ENCODE data around the gene LAD1. TPM values are rescaled to one million over a fixed set of nuclear protein-coding genes. Genes with fewer than 3 reads are reported as not detected.

Gene LAD1
- total RNA-seq, 3 donors from 2014 or later = 13.1 to 18.0 TPM; not detected in 1

DNA sequence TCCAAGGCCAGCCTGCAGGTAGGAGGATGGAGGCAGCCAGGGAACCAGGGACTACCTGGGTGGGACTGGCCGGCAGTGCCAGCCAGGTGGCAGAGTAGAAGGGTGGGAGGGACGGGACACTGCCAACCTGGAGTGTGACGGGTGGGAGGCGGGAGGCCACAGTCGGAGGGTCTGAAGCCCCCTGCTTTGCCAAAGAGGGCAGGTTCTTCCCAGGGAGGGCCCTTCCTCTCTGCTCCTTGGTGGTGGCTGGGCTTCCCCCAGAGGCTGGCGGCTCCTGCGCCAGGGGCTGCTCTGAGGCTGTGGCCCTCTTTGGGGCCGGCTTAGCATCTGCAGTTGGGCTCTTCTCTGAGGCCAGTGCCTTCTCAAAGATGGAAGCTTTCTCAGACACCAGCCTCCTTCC lies 12.9 kb downstream of the LAD1 start:
- no peak for DNase-seq (ENCODE audit: low spot score in 2 of 2)
- TF ChIP-seq CTCF (IDR thresholded peaks at IDR 0.05) (no peak), POLR2AphosphoS5 (IDR thresholded peaks at IDR 0.05) (no peak), POLR2A (IDR thresholded peaks at IDR 0.05) (no peak)
- Histone ChIP-seq H3K4me1 (peaks cover 0 to 2% of the 10 kb centered on the region in 2 donors), H3K27ac (no peak overlapping the region), H3K27me3 (no peaks in the 10 kb centered on the region), H3K4me3 (no peak overlapping the region), H3K36me3 (no peaks in the 10 kb centered on the region), H3K9me3 (no peaks in the 10 kb centered on the region)
- intact Hi-C loops (cut with DNase I; ENCODE audit: low total_unique reads) = no loop called here

DNA sequence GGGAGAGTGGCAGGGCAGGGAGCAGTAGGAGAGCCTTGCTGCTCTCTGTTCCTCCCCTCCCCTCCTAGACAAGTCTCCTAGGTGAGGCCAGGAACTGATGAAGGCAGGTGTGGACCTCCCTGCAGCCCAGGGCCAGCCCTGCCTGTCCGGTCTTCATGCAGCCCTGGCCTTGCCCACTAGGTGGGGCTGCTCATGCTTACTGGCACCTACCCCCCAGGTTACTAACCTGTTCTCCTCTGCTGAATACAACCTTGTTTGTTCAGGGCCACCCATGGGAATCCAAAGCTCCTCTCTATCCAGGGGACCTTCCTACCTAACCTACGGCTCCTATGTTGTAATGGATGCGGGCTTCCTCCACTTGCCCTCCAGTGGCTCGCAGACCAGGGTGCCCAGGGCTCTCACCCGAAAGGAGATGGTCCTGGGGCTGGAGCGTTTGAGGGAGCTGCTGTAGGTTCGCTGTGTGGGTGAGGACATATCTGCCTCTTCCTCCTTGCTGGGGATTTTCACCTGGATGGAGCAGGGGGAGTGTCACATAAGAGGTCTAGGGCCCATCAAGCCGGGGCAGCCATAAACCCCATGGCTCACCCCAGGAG lies 13.7 kb downstream of the LAD1 start:
- no peaks in the 10 kb centered on the region for H3K36me3 ChIP-seq
- DNase-seq (ENCODE audit: low spot score in 2 of 2) = peak; percentile 68 to 76
- H3K27me3 ChIP-seq = no peaks in the 10 kb centered on the region
- H3K4me1 ChIP-seq = peaks cover 0 to 8% of the 10 kb centered on the region in 2 donors
- no peak for TF ChIP-seq POLR2AphosphoS5 (IDR thresholded peaks at IDR 0.05)
- peak; percentile 58 to 80 (median 62) for TF ChIP-seq CTCF (IDR thresholded peaks at IDR 0.05)
- H3K27ac ChIP-seq = no peak overlapping the region
- H3K9me3 ChIP-seq = no peaks in the 10 kb centered on the region
- no peak overlapping the region for H3K4me3 ChIP-seq
- intact Hi-C loops (cut with DNase I; ENCODE audit: low total_unique reads) = no loop called here

DNA sequence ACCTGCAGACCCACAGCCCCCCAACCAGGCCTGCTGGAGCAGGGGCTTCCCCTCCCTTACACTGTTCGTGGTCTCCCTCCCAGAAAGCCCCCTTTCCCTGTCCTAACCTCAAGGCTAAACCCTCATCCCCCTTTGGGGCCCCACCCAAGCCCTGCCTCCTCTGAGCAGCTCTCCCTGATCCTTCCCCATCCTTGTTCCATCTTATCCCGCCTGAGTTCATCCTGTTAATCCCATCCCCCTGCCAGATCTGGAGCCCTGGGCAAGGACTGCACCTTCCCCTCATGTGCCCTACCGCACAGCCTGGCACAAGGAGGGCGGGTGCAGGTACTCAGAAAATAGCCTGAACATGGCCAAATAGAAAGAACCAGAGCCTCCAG lies 14.7 kb downstream of the LAD1 start:
- H3K27me3 ChIP-seq = no peaks in the 10 kb centered on the region
- H3K36me3 ChIP-seq = no peaks in the 10 kb centered on the region
- peaks cover 0 to 8% of the 10 kb centered on the region in 2 donors for H3K4me1 ChIP-seq
- DNase-seq (ENCODE audit: low spot score in 2 of 2) = no peak
- no peaks in the 10 kb centered on the region for H3K9me3 ChIP-seq
- no peak for TF ChIP-seq POLR2A (IDR thresholded peaks at IDR 0.05)
- TF ChIP-seq CTCF (IDR thresholded peaks at IDR 0.05) = no peak
- no peak for TF ChIP-seq POLR2AphosphoS5 (IDR thresholded peaks at IDR 0.05)
- intact Hi-C loops (cut with DNase I; ENCODE audit: low total_unique reads) = no loop called here
- no peak overlapping the region for H3K4me3 ChIP-seq
- H3K27ac ChIP-seq = no peak overlapping the region

DNA sequence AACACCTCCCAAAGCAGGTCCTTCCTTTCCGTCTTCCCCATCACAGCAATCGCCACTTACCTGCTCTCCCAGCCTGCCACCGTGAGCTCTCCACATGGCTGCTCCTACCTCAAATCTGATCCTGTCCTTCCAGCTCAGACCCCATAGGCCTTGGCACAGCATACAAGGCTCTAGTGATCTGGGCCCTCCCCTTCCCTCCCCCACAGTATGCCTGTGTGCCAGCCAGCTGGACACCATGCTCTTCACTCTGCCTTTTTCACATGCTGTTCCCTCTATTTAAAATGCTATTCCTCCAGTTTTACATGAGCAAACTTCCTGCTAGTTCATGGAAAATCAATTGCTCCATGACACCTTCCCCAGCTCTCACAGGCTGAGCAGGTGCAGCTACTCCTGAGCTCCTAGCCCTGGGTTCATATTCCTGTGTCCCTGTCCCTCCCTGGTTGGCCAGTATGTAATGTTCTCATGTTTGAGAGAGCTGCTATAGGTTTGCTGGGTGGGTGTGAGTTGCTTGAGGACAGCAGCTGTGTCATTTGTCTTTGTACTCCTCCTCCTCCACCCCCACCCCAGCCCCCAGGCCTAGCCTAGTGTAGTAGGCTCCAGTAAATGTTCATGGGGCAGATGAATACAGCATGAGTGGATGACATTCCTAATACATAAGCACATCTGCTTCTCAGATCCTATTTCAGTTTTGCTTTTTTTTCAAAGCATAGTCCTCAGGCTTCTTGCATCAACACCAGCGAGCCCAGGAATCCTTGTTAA lies 15.3 kb downstream of the LAD1 start:
- H3K27me3 ChIP-seq = no peaks in the 10 kb centered on the region
- H3K27ac ChIP-seq = no peak overlapping the region
- peaks cover 0 to 8% of the 10 kb centered on the region in 2 donors for H3K4me1 ChIP-seq
- no peak overlapping the region for H3K4me3 ChIP-seq
- no peaks in the 10 kb centered on the region for H3K9me3 ChIP-seq
- no peaks in the 10 kb centered on the region for H3K36me3 ChIP-seq
- no peak for DNase-seq (ENCODE audit: low spot score in 2 of 2)
- intact Hi-C loops (cut with DNase I; ENCODE audit: low total_unique reads) = no loop called here
- TF ChIP-seq CTCF (IDR thresholded peaks at IDR 0.05) = no peak
- TF ChIP-seq POLR2A (IDR thresholded peaks at IDR 0.05) = no peak
- no peak for TF ChIP-seq POLR2AphosphoS5 (IDR thresholded peaks at IDR 0.05)

DNA sequence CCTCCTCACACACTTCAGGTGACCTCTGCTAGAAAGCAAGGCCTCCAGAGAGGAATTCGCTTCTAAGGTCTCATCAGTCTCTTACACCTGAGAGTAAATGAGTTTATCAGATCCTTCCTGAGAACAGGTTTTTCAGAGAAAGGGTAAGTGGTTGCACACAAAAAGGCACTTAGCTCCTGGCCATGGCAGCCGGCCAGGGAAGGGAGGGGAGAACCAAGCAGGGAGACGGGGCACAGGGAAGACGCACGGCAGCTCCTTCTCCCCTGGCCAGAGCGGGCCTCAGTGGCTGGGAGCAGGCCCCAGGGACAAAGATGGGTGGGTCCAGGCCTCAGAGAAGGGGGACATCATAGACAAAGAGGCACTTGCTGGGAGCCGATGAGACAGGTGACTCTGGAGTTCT lies 18.0 kb downstream of the LAD1 start:
- DNase-seq (ENCODE audit: low spot score in 2 of 2) = peak; percentile 71 to 82
- no peak for TF ChIP-seq POLR2A (IDR thresholded peaks at IDR 0.05)
- TF ChIP-seq POLR2AphosphoS5 (IDR thresholded peaks at IDR 0.05) = peak in 1 of 3 donors; percentile 19
- no peak for TF ChIP-seq CTCF (IDR thresholded peaks at IDR 0.05)
- Histone ChIP-seq H3K27ac (peak overlapping the region; percentile 59), H3K4me1 (peaks cover 0 to 8% of the 10 kb centered on the region in 2 donors), H3K4me3 (no peak overlapping the region), H3K27me3 (no peaks in the 10 kb centered on the region), H3K36me3 (no peaks in the 10 kb centered on the region), H3K9me3 (no peaks in the 10 kb centered on the region)
- intact Hi-C loops (cut with DNase I; ENCODE audit: low total_unique reads) = no loop called here

Data from breast epithelium (tissue), 4 donors.